AG04449 (cell line): ENCODE measurements around the gene AK1.

Experiments used
- CTCF ChIA-PET: fragments of 350-600 bp; formaldehyde crosslinking; extraction: SDS; loops from one replicate; lab custom pipeline; 2021; ENCODE audit warnings: antibody characterized with exemption; lab: Yijun Ruan, JAX
- POLR2A ChIA-PET: fragments of 400-600, 350-600 bp; formaldehyde crosslinking; extraction: SDS; loops from one replicate; lab custom pipeline; 2020; ENCODE audit warnings: antibody characterized with exemption, inconsistent platforms; lab: Yijun Ruan, JAX
- DNase-seq: peaks from one replicate; pipeline ENCODE4 v3.0.0-alpha.2; 2010; ENCODE audit warnings: low read depth, low spot score
- H3K4me3 ChIP-seq: 2 replicates; pipeline ENCODE4 v1.5.1; 2011; ENCODE audit warnings: low read depth, mild to moderate bottlenecking, control low read depth, low read length
- TF ChIP-seq, protein P1 (sequence below): IDR thresholded peaks from one replicate; pipeline ENCODE4 v1.5.1; 2011; ENCODE audit warnings: mild to moderate bottlenecking, moderate library complexity, low read length, control low read depth, inconsistent platforms; ENCODE audit not compliant: insufficient read depth; ENCODE audit errors: missing control alignments

AK1 gene

DNA sequence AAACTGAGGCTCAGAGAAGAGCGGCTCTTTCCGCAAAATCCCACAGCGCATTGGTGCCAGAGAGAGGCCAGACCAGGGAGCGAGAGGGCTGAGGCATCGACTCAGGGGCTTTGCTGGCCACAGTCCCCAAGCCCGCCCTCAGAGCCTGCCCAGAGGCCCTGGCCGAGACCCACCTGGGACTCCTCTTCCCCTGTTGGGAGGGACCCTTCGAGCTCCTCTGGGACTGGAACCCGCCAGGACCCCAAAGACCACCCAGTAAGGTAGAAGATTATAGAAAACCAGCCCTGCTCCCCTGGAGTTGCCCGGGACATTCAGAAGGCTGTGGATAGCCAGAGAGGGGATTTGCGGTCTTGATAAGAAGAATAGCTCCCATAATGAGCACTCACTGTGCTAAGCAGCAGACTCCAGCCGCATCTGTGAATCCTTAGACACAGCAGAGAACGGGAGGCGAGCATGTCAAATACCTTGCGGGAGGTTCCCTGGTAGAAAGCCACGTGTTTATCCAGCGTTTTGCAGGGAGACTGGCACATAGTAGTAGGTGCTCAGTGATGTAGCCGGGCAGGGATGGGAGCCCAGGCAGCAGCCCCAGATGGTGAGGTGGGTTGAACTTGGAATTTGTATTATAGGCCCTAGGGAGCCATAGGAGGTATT lies 651 bp upstream of the AK1 start:
- CTCF ChIA-PET: interaction anchor here (1.0 to 1.1 kb wide), 3 partner anchors 9 to 65 kb away, joined by 3 to 5 read pairs (median 3); no protein-coding TSS in a partner anchor
- H3K4me3 ChIP-seq: peak overlapping the region; percentile 66
- TF ChIP-seq, protein P1, sequence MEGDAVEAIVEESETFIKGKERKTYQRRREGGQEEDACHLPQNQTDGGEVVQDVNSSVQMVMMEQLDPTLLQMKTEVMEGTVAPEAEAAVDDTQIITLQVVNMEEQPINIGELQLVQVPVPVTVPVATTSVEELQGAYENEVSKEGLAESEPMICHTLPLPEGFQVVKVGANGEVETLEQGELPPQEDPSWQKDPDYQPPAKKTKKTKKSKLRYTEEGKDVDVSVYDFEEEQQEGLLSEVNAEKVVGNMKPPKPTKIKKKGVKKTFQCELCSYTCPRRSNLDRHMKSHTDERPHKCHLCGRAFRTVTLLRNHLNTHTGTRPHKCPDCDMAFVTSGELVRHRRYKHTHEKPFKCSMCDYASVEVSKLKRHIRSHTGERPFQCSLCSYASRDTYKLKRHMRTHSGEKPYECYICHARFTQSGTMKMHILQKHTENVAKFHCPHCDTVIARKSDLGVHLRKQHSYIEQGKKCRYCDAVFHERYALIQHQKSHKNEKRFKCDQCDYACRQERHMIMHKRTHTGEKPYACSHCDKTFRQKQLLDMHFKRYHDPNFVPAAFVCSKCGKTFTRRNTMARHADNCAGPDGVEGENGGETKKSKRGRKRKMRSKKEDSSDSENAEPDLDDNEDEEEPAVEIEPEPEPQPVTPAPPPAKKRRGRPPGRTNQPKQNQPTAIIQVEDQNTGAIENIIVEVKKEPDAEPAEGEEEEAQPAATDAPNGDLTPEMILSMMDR: no peak
- no peak for DNase-seq
- POLR2A ChIA-PET: interaction anchor here (0.8 to 1.1 kb wide), 2 partner anchors 9 to 20 kb away, joined by 3 to 4 read pairs; no protein-coding TSS in a partner anchor

DNA sequence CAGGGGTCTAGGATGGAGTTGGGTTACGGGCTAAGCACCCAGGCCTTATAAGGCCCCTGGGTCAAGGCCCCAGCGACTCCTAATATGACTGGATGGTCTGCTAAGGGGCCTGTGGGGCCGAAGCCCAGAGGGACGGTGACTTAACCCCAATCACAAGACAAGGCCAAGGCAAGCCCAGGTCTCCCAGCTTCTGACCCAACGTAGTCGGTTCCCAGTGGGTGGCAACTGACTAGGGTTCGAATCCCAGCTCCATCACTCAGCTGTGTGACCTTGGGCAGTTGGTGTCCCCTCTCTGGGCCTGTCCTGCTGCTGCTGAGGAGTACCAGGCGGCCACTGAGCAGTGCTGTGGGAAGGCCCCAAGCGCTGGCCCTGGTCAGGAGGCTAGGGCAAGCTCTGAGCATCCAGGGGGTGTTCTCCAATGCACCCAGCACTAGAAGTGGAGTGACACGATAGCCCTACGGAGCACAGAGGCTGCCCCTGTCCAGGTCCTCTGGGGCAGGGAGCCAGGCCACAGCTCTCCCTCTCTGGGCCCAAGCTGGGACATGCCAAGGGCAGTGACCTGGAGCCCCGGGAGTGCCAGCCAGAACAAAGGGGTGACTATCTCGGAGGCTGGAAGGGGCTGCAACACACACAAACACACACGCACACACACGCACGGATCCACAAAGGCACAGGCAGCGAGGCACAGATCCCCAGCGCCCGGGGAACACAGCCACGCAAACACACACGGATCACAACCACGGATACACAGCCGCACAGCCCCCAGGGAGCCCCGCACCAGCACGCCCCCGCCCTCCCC lies 512 bp downstream of the AK1 start:
- DNase-seq: no peak
- CTCF ChIA-PET: interaction anchor here (1.2 kb wide), 1 partner anchor 142 kb away, joined by 3 read pairs; the partner anchor contains the start of gene TOR2A
- peak overlapping the region; percentile 66 for H3K4me3 ChIP-seq

DNA sequence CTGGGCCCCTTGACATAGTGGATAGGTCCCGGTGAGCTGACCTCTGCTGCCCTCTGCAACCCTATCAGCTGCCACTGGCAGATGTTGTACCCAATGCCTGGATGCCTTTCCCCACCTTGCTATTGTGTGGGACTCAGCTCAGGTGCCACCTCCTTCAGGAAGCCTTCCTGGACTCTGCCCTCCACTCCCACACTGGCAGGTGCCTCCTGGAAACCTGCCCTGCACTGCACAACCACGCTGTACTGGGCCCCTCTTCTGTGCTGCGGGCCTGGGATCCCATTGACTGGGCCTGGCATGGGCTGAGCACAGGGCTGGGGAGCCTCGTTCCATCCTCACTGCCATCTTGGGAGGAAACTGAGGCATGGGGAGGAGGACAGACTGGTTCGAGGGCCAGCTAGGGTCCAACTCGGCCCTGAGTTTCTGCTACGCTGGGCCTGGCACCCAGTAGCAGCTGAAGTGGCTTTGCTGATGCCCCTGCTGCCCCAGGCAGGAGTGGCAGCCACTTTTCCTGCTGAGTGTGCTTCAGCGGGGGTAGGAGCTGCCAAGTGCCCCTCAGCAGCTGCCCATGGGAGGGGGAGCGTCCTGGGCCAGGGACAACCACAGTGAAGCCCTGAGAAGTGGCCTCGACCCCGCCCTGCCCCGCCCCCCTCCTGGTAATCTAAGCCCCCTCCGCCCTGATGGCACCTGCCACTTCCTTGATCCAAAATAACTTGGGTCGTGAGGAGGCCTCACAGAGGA lies 1.3 kb downstream of the AK1 start:
- TF ChIP-seq, protein P1: no peak
- CTCF ChIA-PET: interaction anchor here (0.6 to 1.2 kb wide), 3 partner anchors 48 to 141 kb away, joined by 3 read pairs; partner anchors contain the start of gene TOR2A
- peak overlapping the region; percentile 18 for H3K4me3 ChIP-seq
- no peak for DNase-seq
- POLR2A ChIA-PET: no interaction called here

More for the DNA sequence above, 512 bp downstream of the AK1 start:
- TF ChIP-seq, protein P1: no peak
- POLR2A ChIA-PET: interaction anchor here (0.5 kb wide), 1 partner anchor 74 kb away, joined by 5 read pairs; the partner anchor contains the start of gene FPGS

DNA sequence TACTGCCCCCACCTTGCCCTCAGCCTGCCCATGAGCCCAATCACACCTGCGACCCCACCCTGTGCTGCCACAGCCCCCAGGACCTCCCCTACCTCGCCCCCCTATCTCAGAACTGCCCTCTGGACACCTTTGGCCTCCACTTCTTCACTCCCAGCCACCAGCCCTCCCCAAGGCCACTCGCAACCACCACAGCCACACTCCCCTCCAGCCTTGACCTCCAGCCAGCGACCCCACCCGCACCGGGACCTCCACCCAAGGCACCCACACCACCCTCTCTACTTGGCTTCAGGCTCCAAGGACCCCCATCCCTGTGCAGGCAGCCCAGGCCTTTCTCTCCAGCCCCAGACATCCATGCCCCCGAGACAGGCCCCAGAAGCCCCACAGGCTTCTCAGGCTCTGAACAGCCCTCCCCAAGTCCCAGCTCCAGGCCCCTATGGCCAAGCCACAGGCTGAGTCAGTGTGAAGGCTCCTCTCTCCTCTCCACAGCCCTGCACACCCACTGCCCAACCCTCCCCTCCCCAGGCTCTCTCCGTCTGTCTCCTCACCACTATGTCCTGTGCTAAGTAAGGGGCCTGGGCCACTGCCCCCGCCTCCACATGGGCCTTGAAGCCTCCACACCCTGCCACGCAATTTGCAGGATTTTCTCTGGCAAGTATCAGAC lies 2.0 kb downstream of the AK1 start:
- DNase-seq: no peak

More for the DNA sequence above, 2.0 kb downstream of the AK1 start:
- TF ChIP-seq, protein P1: no peak
- H3K4me3 ChIP-seq: peak overlapping the region; percentile 18; the same call in 1 of the 2 replicates
- POLR2A ChIA-PET: no interaction called here
- CTCF ChIA-PET: interaction anchor here (0.6 to 8.4 kb wide), 3 partner anchors 48 to 137 kb away, joined by 3 to 115 read pairs (median 3); partner anchors contain the start of gene TOR2A
